GM18505 (cell line): ENCODE measurements around the gene PLA2G4B.

Source experiments
- ATAC-seq: cut with Tn5 transposase; IDR thresholded peaks from one replicate; pipeline ENCODE4 v1.9.1; 2021; ENCODE audit not compliant: unreplicated experiment
- POLR2A ChIP-seq: IDR thresholded peaks from 4 replicates; pipeline ENCODE4 v1.6.1; 2011; ENCODE audit warnings: borderline replicate concordance; ENCODE audit not compliant: insufficient read depth, insufficient read length; ENCODE audit errors: extremely low read depth

The PLA2G4B gene

DNA sequence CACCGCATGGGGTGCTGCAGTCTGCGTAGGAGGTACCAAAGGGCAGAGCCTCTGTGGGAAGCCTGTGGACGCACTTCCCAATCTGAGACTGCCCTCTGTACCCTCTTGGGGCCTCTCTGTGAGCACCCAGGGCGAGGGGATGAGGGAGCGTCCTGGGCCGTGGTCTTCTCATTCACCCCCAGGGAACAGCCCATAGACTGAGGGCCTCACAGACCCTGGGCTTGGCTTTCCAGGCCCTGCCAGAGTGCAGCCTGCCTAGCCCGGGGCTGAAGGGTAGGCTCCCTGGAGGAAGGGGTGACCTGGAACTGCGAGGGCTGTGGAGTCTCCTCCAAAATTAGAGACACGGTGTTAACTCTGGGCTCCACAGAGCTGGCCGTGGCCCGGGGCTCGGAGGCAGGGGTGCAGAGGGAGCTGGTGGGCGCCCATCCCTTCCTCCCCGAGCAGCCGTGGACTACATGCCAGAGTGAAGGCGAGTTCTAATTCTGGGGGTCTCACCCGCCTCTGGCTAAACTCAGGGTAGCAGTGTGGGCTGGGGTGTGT is 55.7 kb downstream of the PLA2G4B start:
- no peak for TF ChIP-seq POLR2A
- ATAC-seq = no peak

DNA sequence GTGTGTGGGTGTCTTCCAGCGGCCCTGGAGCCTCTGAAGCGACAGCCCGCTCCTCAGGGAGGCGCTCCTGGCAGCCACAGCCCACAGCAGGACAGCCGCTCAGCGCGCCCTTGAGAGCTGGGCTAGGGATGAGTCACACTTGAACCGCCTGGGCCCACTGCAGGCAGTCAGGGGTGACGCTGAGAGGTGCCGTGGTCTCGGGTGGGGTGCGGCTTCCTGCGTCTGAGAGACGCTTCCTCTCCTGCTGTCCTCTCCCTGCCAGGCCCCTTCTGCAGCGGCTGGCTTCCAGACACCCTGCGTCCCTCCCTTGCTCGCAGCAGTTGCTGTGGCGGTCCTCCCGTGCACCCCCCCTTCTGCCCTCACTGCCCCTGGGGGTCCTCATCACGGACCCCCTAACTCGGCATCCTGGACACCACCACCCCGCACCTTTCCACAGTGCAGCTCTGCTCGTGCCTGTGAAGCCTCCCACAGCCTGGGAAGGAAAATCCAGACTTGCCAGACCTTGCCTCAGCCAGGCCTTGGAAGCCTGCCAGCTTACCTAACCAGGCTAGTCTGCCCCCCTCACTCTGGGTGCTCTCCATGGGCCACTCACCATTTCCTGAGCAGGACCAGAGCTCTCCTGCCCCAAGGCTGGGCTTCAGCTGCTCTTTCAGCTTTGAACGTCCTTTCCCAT is 56.3 kb downstream of the PLA2G4B start:
- peak; percentile 41 for TF ChIP-seq POLR2A
- ATAC-seq = peak; percentile 89

DNA sequence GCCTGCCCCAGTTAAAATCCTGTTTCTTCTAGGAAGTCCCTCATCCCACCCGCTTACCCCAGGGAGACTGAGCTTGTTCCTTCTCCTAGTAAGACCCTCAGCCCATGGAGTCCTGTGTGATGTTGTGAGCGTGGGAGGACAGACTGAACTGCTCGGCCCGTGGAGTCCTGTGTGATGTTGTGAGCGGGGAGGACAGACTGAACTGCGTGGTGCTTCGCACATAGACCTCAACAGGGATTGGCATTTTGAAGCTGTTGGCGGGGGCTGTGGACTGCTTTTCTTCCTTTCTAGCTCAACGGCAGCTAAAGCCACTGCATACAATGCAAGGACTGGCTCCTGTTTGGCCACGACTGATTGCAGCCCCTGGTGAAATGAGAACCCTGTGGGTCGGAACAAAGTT is 56.8 kb downstream of the PLA2G4B start:
- no peak for ATAC-seq
- TF ChIP-seq POLR2A = no peak

DNA sequence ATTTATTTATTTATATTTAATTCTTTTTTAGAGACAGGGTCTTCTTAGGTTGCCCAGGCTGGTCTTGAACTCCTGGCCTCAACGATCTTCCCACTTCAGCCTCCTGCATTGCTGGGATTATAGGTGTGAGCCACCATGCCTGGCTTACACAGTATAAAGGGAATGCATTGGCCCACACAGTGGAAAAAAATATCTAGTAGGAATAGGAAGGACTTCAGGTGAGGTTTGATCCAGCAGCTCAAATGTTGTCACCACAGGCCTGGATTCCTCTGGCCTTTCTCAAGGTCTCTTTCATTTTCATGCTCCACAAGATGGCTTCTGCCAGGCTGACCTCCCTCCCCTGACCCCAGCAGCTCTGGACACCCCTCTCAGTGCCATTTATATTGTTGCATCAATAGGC is 57.3 kb downstream of the PLA2G4B start:
- TF ChIP-seq POLR2A = no peak
- no peak for ATAC-seq

DNA sequence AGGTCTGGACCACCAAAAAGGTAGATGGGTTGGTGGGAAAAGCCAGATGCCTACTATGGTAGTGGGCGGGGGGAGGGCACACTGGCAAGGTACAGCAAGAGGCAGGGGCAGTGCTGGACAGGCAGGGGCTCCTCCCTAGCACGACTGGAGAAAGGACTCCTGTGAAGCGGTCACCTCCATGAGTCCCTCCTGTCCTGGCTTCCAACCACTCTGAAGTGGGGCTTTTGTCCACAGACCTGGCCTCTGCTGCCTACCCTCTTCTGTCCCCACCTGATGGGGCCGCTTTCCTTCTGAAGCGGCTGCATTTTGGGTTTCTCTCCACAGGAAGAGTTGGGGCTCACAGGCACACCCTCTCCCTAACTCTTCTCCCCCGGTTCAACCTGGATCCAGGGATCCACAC is 57.9 kb downstream of the PLA2G4B start:
- no peak for TF ChIP-seq POLR2A
- ATAC-seq = no peak

DNA sequence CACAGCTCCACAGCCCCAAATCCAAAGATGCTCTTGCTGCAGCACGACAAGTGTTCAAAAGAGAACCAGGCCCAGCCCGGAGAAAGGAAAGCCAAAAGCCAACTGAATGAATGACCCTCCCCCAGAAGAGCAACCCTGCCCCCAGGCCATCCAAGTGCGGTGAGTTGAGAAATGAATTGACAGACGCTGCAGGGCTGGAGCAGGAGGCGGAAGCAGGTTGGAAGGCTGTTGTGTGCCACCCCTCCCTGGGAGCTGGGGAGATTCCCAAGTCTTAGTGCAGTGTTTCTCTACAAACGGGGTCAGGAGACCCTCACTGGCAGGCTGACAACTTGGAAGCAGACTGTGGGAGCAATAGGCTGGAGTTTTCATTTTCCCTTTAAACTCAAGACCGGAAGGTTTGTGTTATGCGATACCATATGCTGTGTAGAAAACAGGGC is 58.7 kb downstream of the PLA2G4B start:
- no peak for TF ChIP-seq POLR2A

More for the DNA sequence above, 58.7 kb downstream of the PLA2G4B start:
- no peak for ATAC-seq
